BJ (cell line): ENCODE results near the gene TRAPPC3. TPM values are rescaled to one million over a fixed set of nuclear protein-coding genes. Genes with fewer than 3 reads are reported as not detected.

Experiments used
- CTCF ChIA-PET: fragments of 350-600 bp; formaldehyde crosslinking; extraction: SDS; loops from one replicate; lab custom pipeline; 2021; ENCODE audit warnings: antibody characterized with exemption, inconsistent platforms; lab: Yijun Ruan, JAX
- POLR2A ChIA-PET: fragments of 300-600 bp; sonication (Branson Sonifier 250); formaldehyde crosslinking; extraction: SDS; loops from one replicate; lab custom pipeline; 2021; ENCODE audit warnings: antibody characterized with exemption; lab: Charles Lee
- DNase-seq: peaks from one replicate; pipeline ENCODE4 v3.0.0-alpha.2; 2011; ENCODE audit warnings: low read depth
- H3K27me3 ChIP-seq: 2 replicates; pipeline ENCODE4 v1.6.0; 2011; ENCODE audit warnings: low read length; ENCODE audit not compliant: control insufficient read depth, insufficient read depth
- H3K36me3 ChIP-seq: 2 replicates; pipeline ENCODE4 v1.5.1; 2011; ENCODE audit warnings: low read length; ENCODE audit not compliant: control insufficient read depth, insufficient read depth
- H3K4me3 ChIP-seq: 2 replicates; pipeline ENCODE4 v1.5.1; 2011; ENCODE audit warnings: low read depth, mild to moderate bottlenecking, control low read depth, low read length
- CTCF ChIP-seq: IDR thresholded peaks from 2 replicates; pipeline ENCODE4 v1.5.1; 2011; ENCODE audit warnings: low read depth, mild to moderate bottlenecking, control low read depth, inconsistent platforms, low read length, moderate library complexity; ENCODE audit not compliant: insufficient read depth
- polyA plus RNA-seq: library from polyadenylated mRNA; depleted of rRNA; stranded (reverse); fragments of >200 nt; gene quantifications from 2 replicates; pipeline ENCODE4 v1.2.3, GENCODE V29; 2011

Gene TRAPPC3
- polyA plus RNA-seq, 1 experiment: 65.4 TPM

- CTCF ChIA-PET: interaction anchor here (0.8 to 12.1 kb wide), 3 partner anchors 13 to 56 kb away, joined by 3 to 382 read pairs (median 3); no protein-coding TSS in a partner anchor
- POLR2A ChIA-PET: no interaction called here
- H3K4me3 ChIP-seq: no peak overlapping the region
Observed at GRCh38 chr1:36132029-36132428, 17.3 kb downstream of the TRAPPC3 start.

GRCh38 chr1:36128905-36129206, 20.4 kb downstream of the TRAPPC3 start:
- Histone ChIP-seq H3K36me3 (no peaks in the 10 kb centered on the region), H3K4me3 (no peak overlapping the region), H3K27me3 (peaks cover 3% of the 10 kb centered on the region; the same call in 1 of the 2 replicates)
- POLR2A ChIA-PET: no interaction called here
- CTCF ChIA-PET: interaction anchor here (0.8 to 12.1 kb wide), 4 partner anchors 10 to 59 kb away, joined by 3 to 382 read pairs (median 4); no protein-coding TSS in a partner anchor
- TF ChIP-seq CTCF: no peak
- no peak for DNase-seq

More at GRCh38 chr1:36132029-36132428, 17.3 kb downstream of the TRAPPC3 start:
- Histone ChIP-seq H3K36me3 (no peaks in the 10 kb centered on the region), H3K27me3 (no peaks in the 10 kb centered on the region)
- no peak for DNase-seq
- TF ChIP-seq CTCF: no peak

GRCh38 chr1:36128126-36128904, 21.0 kb downstream of the TRAPPC3 start:
- Histone ChIP-seq H3K27me3 (peaks cover 3% of the 10 kb centered on the region; the same call in 1 of the 2 replicates), H3K4me3 (no peak overlapping the region), H3K36me3 (no peaks in the 10 kb centered on the region)
- POLR2A ChIA-PET: no interaction called here
- DNase-seq: no peak
- CTCF ChIA-PET: interaction anchor here (0.7 to 12.1 kb wide), 5 partner anchors 10 to 60 kb away, joined by 3 to 382 read pairs (median 4); no protein-coding TSS in a partner anchor
- TF ChIP-seq CTCF: no peak

- Histone ChIP-seq H3K27me3 (peaks cover 3% of the 10 kb centered on the region; the same call in 1 of the 2 replicates), H3K4me3 (no peak overlapping the region), H3K36me3 (no peaks in the 10 kb centered on the region)
- POLR2A ChIA-PET: interaction anchor here (0.6 kb wide), 1 partner anchor 13 kb away, joined by 3 read pairs; no protein-coding TSS in a partner anchor
- no peak for TF ChIP-seq CTCF
- DNase-seq: no peak
- CTCF ChIA-PET: interaction anchor here (0.6 to 12.1 kb wide), 3 partner anchors 9 to 25 kb away, joined by 3 to 382 read pairs (median 5); no protein-coding TSS in a partner anchor
Observed at GRCh38 chr1:36126797-36127500, 22.3 kb downstream of the TRAPPC3 start.
